Spleen (tissue), 7 donors: Measurements from ENCODE around the gene SERPINC1.

ENCODE experiments used
- CTCF ChIP-seq, 11 experiments: fragments of 200-600 bp in 7 of 11; fragments of 450-650 bp in 4 of 11; sonication (generic) in 4 of 11; IDR thresholded peaks in 8 of 11; conservative IDR thresholded peaks in 3 of 11; 1 replicate in 7 of 11; 2 replicates in 4 of 11; pipeline versions ENCODE4 v1.4.0 to v1.8.0; 2016 to 2021; ENCODE audit warnings: antibody characterized with exemption in 11 of 11, inconsistent platforms in 4 of 11, mild to moderate bottlenecking in 1 of 11
- POLR2A ChIP-seq, 3 donors: fragments of 450-650 bp; IDR thresholded peaks; one replicate each; pipeline ENCODE4 v1.5.1; 2017; ENCODE audit warnings: antibody characterized with exemption in 3 of 3, mild to moderate bottlenecking in 1 of 3
- donor health status: DM: no; HTN: no; CAD: no; lungs with moderate emphysema.
- donor health status: DM: no; HTN: no; CAD: no.
- donor health status: DM: no; HTN: no; CAD: no.

GRCh38 chr1:173900427-173900826, 16.7 kb downstream of the SERPINC1 start:
- TF ChIP-seq CTCF (IDR thresholded peaks at IDR 0.05 in 8 of 11, conservative IDR thresholded peaks at IDR 0.05 in 3 of 11) (no peak), POLR2A (IDR thresholded peaks at IDR 0.05) (no peak)
